Subcutaneous adipose tissue (tissue), 4 donors: ENCODE results near the gene COPS8. TPM values are rescaled to one million over a fixed set of nuclear protein-coding genes. Genes with fewer than 3 reads are reported as not detected.

Source experiments
- total RNA-seq, 4 donors: library from RNA; depleted of rRNA; stranded (reverse); fragments of >200 nt; gene quantifications; one replicate each; pipeline ENCODE4 v1.1.0, GENCODE V29; 2016
- TF ChIP-seq, protein P1 (sequence below): fragments of 450-650 bp; IDR thresholded peaks from one replicate; pipeline ENCODE4 v1.5.1; 2016; ENCODE audit warnings: low read depth, mild to moderate bottlenecking, control low read depth, antibody characterized with exemption, moderate library complexity

Gene COPS8
- 100 to 1,000 TPM in 3 of 4 donors, 10 to 100 TPM in 1; 81.0 to 139 (median 124) TPM for total RNA-seq

DNA sequence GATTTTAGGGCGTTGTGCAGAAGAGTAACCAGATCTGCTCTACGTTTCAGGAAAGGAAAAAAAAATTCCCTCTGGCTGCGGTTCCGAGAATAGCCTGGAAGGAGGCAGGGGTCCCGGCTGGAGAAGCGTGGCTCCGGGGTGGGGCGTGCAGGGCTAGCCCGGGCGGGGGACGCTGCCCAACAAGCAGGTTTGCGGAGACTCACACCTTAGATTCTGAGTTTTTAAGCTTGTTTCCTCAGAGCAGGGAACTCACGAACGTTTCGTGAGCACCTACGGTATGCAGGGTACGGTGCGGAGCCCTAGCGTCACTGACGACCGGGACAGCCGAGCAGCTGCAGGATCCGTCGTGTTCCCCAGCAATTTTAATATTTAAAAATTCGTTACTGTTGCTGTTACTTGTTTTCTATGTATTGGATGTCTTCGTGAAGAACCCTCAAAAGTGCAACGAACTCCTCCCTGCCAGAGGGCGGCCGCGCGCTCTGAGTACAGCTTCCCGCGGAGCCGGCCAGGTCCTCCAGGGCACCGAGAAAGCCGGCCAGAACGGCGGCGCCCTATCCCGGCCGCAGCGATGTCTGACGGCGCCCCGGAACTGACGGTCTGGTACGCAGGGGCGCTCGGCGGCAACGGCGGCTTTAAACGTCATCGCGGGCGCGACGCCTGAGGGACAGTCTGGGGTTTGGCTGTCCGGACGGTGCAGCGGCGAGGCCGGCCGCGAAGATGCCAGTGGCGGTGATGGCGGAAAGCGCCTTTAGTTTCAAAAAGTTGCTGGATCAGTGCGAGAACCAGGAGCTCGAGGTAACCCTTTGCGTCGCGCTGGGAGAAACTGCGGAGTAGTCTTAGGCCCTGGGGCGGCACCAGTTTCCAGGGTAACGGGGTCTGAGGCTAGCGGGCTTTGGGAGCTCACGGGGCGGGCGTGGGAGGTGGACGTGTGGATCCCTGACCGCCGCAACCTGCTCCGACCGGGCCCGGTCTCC, at the start of gene COPS8:
COPS8 (plus strand) TSS at position 642 of the 974 bp plus-strand sequence; CDS start at position 718, 76 bp downstream.
- TF ChIP-seq, protein P1, sequence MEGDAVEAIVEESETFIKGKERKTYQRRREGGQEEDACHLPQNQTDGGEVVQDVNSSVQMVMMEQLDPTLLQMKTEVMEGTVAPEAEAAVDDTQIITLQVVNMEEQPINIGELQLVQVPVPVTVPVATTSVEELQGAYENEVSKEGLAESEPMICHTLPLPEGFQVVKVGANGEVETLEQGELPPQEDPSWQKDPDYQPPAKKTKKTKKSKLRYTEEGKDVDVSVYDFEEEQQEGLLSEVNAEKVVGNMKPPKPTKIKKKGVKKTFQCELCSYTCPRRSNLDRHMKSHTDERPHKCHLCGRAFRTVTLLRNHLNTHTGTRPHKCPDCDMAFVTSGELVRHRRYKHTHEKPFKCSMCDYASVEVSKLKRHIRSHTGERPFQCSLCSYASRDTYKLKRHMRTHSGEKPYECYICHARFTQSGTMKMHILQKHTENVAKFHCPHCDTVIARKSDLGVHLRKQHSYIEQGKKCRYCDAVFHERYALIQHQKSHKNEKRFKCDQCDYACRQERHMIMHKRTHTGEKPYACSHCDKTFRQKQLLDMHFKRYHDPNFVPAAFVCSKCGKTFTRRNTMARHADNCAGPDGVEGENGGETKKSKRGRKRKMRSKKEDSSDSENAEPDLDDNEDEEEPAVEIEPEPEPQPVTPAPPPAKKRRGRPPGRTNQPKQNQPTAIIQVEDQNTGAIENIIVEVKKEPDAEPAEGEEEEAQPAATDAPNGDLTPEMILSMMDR = no peak

DNA sequence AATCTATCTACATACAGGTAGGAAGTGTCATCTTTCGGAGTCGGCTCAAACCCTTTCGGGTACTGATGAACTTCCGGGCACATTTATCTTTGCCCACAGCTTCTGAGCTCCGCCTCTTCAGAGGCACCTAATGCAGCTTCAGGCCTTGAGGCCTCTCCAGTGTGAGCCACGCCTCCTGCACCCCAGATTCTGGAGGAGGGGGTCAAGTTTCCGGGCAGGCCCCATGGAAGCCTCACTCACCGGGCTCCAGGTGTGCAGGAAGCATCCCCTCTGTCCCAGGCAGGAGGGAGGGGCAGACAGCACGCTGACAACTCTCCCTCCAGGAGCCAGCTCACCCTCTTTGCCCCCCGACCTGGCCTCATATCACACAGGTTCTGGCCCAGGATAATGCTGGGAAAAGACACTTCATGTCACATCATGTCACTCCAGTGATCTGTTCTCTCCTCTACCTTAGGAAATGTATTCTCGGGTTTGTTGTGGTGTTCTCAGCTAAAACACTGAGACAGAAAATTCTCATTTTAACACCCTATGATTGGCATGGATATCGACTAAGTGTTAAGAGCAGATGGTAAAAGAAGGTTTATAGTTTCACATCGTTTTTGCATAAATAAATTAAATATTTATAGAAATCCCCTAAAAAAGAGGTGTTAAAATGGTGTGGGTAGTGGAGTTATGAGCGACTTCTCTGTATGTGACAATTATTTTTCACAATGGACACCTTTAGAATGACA, 46.2 kb upstream of the COPS8 start:
- TF ChIP-seq, protein P1 = no peak

DNA sequence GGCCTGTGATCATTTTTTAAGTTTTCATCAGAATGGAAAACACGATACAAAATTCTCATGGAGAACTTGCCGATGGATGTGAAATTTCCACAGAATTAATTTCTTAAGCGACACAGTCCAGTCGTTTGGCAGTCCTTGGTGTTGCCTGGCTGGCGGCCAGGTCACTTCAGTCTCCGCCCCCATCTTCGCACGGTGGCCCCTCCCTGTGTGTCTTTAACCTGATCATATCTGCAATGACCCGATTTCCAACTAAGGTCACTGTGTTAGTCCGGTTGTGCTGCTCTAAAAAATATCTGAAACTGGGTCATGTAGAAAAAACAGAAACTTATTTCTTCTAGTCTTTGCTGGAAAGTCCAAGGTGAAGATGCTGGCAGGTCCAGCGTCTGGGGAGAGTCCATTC, 44.5 kb upstream of the COPS8 start:
- TF ChIP-seq, protein P1 = no peak

DNA sequence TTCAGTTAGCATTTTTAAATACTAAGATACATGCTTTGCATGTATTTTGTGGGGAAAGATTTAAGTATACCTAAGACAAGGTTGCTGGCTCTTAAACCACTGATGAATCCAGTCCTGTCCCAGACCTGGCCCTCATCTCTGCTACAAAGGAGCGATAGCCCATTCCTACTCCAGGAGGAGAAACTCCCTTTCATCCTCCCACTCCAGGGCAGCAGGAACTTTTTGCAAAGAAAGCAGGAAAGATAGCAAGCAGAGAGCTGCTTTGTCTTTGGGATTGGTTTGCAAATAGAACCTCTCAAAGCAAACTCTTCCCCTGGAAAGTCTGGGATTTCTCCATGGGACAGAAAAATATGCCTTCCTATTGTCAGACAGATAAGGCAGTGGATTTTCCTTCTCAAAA, 43.6 kb upstream of the COPS8 start:
- TF ChIP-seq, protein P1 = no peak

DNA sequence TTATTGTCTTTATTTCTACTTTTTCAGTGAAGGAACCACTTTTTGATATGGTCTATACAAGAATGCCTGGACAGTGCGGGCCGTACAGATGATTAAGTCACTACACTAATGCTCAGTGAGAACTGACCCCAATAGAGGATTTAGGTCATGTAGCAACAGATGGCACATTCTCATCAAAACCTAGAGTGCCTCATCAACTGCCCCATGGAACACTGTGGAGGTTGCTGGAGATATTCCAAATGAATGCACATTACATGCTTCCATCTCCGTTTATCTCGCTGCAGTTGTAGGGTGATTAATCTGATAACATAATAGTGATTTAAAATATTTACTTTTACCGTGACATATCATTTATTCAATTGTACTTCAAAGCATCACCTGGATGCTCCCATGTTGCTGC, 41.8 kb upstream of the COPS8 start:
- TF ChIP-seq, protein P1 = no peak

DNA sequence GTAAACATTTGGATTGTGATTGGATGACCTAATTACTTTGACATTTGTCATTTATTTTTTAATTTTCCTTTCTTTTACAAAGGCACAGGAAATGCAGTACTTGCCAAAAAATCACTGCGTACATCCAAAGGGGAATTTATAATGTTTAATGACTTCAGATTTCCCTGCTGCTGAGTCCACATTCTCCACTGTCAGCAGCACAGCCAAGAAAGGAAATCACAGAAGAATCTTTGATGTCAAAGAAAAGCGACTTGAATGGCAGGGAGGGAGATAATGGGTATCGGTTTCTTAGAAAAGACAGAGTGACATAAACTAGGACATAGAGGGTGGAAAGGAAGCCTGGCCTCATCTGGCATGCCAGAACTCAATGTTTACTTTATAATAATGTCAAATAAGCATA, 41.4 kb upstream of the COPS8 start:
- TF ChIP-seq, protein P1 = no peak

DNA sequence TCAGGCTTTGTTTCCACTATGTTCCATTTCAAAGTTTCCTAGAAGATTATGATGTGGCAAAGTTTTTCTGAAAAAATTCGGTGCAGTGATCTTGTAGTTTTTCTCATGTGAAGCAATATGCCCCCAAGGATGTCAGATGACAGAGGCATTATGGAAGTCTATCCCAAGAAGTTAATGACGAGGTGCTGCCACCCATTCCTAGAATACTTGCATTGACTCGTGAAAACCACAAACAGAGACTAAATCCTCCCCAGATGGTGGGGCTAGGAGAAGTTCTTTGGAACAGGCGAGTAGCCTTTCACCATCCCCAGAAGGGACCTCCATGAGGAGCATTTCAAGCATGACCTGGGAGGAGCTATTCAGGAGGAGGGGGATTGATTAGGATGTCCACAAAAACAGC, 40.2 kb upstream of the COPS8 start:
- TF ChIP-seq, protein P1 = no peak
